Hepatocyte (in vitro differentiated cells): ENCODE data around the gene FOXRED2.

Experiments
- EZH2 ChIP-seq: fragments of 200-600 bp; sonication (generic); IDR thresholded peaks from 2 replicates; pipeline ENCODE4 v1.6.1; 2016; ENCODE audit warnings: antibody characterized with exemption, mild to moderate bottlenecking, borderline replicate concordance
- TF ChIP-seq, protein P1 (sequence below): fragments of 200-600 bp; sonication (generic); IDR thresholded peaks from 2 replicates; pipeline ENCODE4 v1.5.1; 2016; ENCODE audit warnings: antibody characterized with exemption, mild to moderate bottlenecking; ENCODE audit not compliant: poor library complexity

DNA sequence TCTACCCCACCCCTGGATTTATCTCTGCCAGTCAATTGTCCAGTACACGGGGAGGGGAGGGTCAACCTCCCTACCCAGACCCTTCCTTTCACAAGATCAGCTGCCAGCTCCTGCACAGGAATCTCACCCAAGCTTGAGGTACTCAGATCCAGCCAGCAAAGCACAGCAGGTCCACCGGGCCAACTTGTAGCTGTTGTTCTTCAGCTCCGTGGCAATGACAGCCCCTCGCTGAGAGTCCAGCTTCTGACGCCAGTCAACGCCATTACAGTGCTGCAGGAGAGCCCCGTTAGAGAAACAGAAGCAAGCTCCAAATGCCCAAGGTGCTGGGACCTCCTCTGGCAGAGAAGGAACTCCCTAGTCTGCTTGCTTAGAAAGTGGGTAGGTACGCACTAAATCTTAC lies 5.5 kb upstream of the FOXRED2 start:
- TF ChIP-seq, protein P1, sequence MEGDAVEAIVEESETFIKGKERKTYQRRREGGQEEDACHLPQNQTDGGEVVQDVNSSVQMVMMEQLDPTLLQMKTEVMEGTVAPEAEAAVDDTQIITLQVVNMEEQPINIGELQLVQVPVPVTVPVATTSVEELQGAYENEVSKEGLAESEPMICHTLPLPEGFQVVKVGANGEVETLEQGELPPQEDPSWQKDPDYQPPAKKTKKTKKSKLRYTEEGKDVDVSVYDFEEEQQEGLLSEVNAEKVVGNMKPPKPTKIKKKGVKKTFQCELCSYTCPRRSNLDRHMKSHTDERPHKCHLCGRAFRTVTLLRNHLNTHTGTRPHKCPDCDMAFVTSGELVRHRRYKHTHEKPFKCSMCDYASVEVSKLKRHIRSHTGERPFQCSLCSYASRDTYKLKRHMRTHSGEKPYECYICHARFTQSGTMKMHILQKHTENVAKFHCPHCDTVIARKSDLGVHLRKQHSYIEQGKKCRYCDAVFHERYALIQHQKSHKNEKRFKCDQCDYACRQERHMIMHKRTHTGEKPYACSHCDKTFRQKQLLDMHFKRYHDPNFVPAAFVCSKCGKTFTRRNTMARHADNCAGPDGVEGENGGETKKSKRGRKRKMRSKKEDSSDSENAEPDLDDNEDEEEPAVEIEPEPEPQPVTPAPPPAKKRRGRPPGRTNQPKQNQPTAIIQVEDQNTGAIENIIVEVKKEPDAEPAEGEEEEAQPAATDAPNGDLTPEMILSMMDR: no peak
- TF ChIP-seq EZH2: no peak
